A549 (cell line): Measurements from ENCODE around the gene KRTAP10-8.
"Not testable (repeated sequence)": the region's sequence is repeated elsewhere in the genome, so short reads cannot be mapped to it uniquely, and the experiment has no call there.

Experiments used
- EP300 ChIP-seq, 2 experiments: fragments of >200 bp; sonication (Bioruptor Twin); formaldehyde crosslinking; IDR thresholded peaks; 2 replicates in 1 of 2; 3 replicates in 1 of 2; pipeline ENCODE4 v1.6.1; 2016 to 2017
- ESRRA ChIP-seq: fragments of 150-350 bp; IDR thresholded peaks from 2 replicates; pipeline ENCODE4 v1.6.1; 2014; ENCODE audit warnings: mild to moderate bottlenecking, low read length, borderline replicate concordance
- HDAC2 ChIP-seq: fragments of 200-600 bp; sonication (generic); IDR thresholded peaks from 2 replicates; pipeline ENCODE4 v1.6.1; 2016
- HEYL ChIP-seq: fragments of 250-450 bp; sonication (Bioruptor Pico); IDR thresholded peaks from 2 replicates; pipeline ENCODE4 v1.8.0; 2021; ENCODE audit warnings: mild to moderate bottlenecking, moderate library complexity
- HOXA7 ChIP-seq: fragments of 250-450 bp; sonication (Bioruptor Pico); IDR thresholded peaks from 2 replicates; pipeline ENCODE4 v1.5.0; 2020; ENCODE audit warnings: mild to moderate bottlenecking, moderate library complexity
- JUN ChIP-seq, 2 experiments: fragments of >200 bp; sonication (Bioruptor Twin); formaldehyde crosslinking; IDR thresholded peaks; 2 replicates in 1 of 2; 3 replicates in 1 of 2; pipeline ENCODE4 v1.6.1; 2016 to 2017
- KDM1A ChIP-seq: fragments of 200-600 bp; sonication (generic); IDR thresholded peaks from 2 replicates; pipeline ENCODE4 v1.6.1; 2016; ENCODE audit warnings: low read depth, mild to moderate bottlenecking
- KDM5A ChIP-seq: fragments of 200-600 bp; sonication (generic); IDR thresholded peaks from 2 replicates; pipeline ENCODE4 v1.6.1; 2016; ENCODE audit warnings: antibody characterized with exemption, mild to moderate bottlenecking
- NFE2L2 ChIP-seq: fragments of 150-350 bp; conservative IDR thresholded peaks from 2 replicates; pipeline ENCODE4 v1.6.1; 2014; ENCODE audit warnings: low read length
- POLR2A ChIP-seq: IDR thresholded peaks from 2 replicates; pipeline ENCODE4 v1.6.1; 2012; ENCODE audit warnings: mild to moderate bottlenecking, low read length
- REST ChIP-seq: fragments of 200-600 bp; sonication (generic); IDR thresholded peaks from 2 replicates; pipeline ENCODE4 v1.6.1; 2016; ENCODE audit warnings: antibody characterized with exemption, mild to moderate bottlenecking, moderate library complexity
- RFX5 ChIP-seq: fragments of 450-650 bp; IDR thresholded peaks from 2 replicates; pipeline ENCODE4 v1.7.1; 2014; ENCODE audit warnings: antibody characterized with exemption, mild to moderate bottlenecking, moderate library complexity
- ZSCAN20 ChIP-seq: fragments of 250-450 bp; sonication (Bioruptor Pico); IDR thresholded peaks from 2 replicates; pipeline ENCODE4 v1.8.0; 2022; ENCODE audit warnings: mild to moderate bottlenecking, moderate library complexity
- TF ChIP-seq, protein P1 (sequence below): fragments of >200 bp; sonication (Bioruptor Twin); formaldehyde crosslinking; IDR thresholded peaks from 3 replicates; pipeline ENCODE4 v1.5.1; 2016

- TF ChIP-seq, protein P1, sequence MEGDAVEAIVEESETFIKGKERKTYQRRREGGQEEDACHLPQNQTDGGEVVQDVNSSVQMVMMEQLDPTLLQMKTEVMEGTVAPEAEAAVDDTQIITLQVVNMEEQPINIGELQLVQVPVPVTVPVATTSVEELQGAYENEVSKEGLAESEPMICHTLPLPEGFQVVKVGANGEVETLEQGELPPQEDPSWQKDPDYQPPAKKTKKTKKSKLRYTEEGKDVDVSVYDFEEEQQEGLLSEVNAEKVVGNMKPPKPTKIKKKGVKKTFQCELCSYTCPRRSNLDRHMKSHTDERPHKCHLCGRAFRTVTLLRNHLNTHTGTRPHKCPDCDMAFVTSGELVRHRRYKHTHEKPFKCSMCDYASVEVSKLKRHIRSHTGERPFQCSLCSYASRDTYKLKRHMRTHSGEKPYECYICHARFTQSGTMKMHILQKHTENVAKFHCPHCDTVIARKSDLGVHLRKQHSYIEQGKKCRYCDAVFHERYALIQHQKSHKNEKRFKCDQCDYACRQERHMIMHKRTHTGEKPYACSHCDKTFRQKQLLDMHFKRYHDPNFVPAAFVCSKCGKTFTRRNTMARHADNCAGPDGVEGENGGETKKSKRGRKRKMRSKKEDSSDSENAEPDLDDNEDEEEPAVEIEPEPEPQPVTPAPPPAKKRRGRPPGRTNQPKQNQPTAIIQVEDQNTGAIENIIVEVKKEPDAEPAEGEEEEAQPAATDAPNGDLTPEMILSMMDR, result not testable (repeated sequence)
- TF ChIP-seq KDM5A; POLR2A; RFX5; HDAC2; ZSCAN20; ESRRA; HEYL (CRISPR knock-in tag); NFE2L2; HOXA7 (CRISPR knock-in tag); EP300 (IDR thresholded peaks at IDR 0.05); JUN (IDR thresholded peaks at IDR 0.05); REST; KDM1A: not testable (repeated sequence)
These were observed 11.5 kb upstream of the KRTAP10-8 start, which contains the start of gene KRTAP10-7 for GRCh38 chr21:44600118-44600978.
